ENCODE results near the gene ACOT2.
"Not testable (repeated sequence)": the region's sequence is repeated elsewhere in the genome, so short reads cannot be mapped to it uniquely, and the experiment has no call there.

Gene ACOT2

DNA sequence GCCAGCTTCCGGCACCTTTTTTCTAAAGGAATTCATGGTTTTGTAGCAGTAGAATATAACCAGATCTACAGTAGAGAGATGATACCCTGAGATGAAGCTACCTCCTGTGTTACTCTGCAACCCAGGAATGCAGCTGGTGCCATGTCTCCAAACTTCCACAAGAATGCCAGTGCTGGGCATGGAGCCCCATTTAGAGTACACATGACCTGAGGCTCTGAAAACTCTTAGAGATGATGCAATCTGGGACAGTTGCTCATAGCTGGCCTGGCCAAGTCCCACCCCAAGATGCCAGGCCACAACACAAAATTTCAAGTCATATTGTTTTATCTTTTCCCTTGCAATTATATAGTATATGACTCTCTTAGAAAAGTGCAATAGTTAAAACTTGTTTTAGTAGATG, 23.7 kb upstream of the ACOT2 start:
- not testable (repeated sequence) for H3K9me3 ChIP-seq (ENCODE audit: control insufficient read depth in 1 of 2, low read length in 2 of 2); H3K4me3 ChIP-seq (ENCODE audit: low read depth in 1 of 2, low read length in 2 of 2); H3K36me3 ChIP-seq (ENCODE audit: control insufficient read depth in 1 of 2, insufficient read depth in 2 of 2, low read length in 2 of 2); H3K27me3 ChIP-seq (ENCODE audit: control insufficient read depth in 1 of 2, insufficient read depth in 2 of 2, low read length in 2 of 2); H3K4me1 ChIP-seq (ENCODE audit: control insufficient read depth in 1 of 2, insufficient read depth in 2 of 2, low read length in 2 of 2); H3K27ac ChIP-seq (ENCODE audit: low read depth, low read length); H3K9ac ChIP-seq (ENCODE audit: low read depth in 1 of 2, low read length in 2 of 2)

DNA sequence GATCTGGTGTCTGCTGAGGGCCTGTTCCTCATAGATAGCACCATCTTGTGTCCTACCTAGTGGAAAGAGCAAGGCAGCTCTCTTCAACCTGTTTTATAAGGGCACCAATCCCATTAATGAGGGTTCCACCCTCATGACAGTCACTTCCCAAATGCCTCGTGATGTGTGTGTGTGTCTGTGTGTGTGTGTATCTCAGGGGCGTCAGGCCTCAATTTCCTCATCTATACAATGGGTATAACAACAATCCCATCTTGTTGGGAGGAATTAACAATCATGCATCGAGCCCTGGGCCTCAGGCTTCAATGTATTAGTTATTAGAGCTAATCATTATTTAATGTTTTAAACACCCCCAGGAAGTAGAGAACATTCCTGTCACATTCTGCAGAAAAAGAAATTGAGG, 19.9 kb upstream of the ACOT2 start:
- H3K9me3 ChIP-seq (ENCODE audit: control insufficient read depth in 1 of 2, low read length in 2 of 2); H3K4me3 ChIP-seq (ENCODE audit: low read depth in 1 of 2, low read length in 2 of 2); H3K4me1 ChIP-seq (ENCODE audit: control insufficient read depth in 1 of 2, insufficient read depth in 2 of 2, low read length in 2 of 2); H3K27ac ChIP-seq (ENCODE audit: low read depth, low read length); H3K27me3 ChIP-seq (ENCODE audit: control insufficient read depth in 1 of 2, insufficient read depth in 2 of 2, low read length in 2 of 2); H3K36me3 ChIP-seq (ENCODE audit: control insufficient read depth in 1 of 2, insufficient read depth in 2 of 2, low read length in 2 of 2); H3K9ac ChIP-seq (ENCODE audit: low read depth in 1 of 2, low read length in 2 of 2): not testable (repeated sequence)

DNA sequence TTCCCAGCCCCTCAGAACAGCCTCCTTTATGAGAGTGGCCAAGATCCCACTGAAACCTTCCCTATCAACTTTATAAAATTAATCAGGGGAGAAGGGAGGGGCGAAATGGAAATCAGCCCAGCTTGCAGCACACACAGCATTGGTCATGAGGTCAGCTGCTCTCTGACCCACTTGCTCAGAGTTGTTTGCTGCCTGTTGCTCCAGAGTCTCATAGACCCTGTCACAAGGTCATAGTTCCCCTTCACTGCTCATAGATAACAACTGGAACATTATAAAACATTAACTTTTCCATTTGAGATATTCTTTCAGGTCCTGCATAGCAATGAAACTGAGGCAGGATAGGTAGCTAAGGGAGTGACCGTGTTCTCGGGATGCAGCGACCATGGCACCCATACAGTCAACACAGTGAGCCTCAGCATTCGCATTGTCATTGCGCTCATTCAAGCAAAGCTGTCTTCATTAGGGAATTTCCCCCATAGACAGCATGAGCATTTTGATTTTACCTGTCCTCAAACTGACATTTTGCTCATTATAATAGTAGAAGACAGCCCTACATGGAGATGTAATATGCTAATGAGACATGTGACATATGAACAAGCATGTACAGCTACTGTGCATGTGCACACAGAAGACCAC, 19.0 kb upstream of the ACOT2 start:
- H3K9ac ChIP-seq (ENCODE audit: low read depth in 1 of 2, low read length in 2 of 2); H3K27ac ChIP-seq (ENCODE audit: low read depth, low read length); H3K27me3 ChIP-seq (ENCODE audit: control insufficient read depth in 1 of 2, insufficient read depth in 2 of 2, low read length in 2 of 2); H3K4me1 ChIP-seq (ENCODE audit: control insufficient read depth in 1 of 2, insufficient read depth in 2 of 2, low read length in 2 of 2); H3K4me3 ChIP-seq (ENCODE audit: low read depth in 1 of 2, low read length in 2 of 2); H3K9me3 ChIP-seq (ENCODE audit: control insufficient read depth in 1 of 2, low read length in 2 of 2); H3K36me3 ChIP-seq (ENCODE audit: control insufficient read depth in 1 of 2, insufficient read depth in 2 of 2, low read length in 2 of 2): not testable (repeated sequence)

DNA sequence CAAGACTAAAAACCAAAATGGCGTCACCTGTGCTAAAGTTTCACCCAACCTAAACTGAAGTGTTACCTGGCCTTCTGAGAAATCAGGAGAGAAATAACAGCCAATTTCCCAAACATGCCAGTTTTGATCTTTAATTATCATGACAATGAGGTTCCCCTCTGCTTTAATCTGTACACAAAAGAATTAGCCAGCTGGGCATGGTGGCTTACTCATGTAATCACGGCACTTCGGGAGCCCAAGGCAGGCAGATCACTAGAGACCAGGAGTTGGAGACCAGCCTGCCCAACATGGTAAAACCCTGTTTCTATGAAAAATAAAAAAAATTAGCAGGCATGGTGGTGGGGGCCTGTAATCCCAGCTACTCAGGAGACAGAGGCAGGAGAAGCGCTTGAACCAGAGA, 15.2 kb upstream of the ACOT2 start:
- Histone ChIP-seq H3K9ac (ENCODE audit: low read depth in 1 of 2, low read length in 2 of 2) (no peak overlapping the region), H3K9me3 (ENCODE audit: control insufficient read depth in 1 of 2, low read length in 2 of 2) (no peaks in the 10 kb centered on the region), H3K27ac (ENCODE audit: low read depth, low read length) (no peak overlapping the region), H3K27me3 (ENCODE audit: control insufficient read depth in 1 of 2, insufficient read depth in 2 of 2, low read length in 2 of 2) (no peaks in the 10 kb centered on the region), H3K4me1 (ENCODE audit: control insufficient read depth in 1 of 2, insufficient read depth in 2 of 2, low read length in 2 of 2) (no peaks in the 10 kb centered on the region), H3K4me3 (ENCODE audit: low read depth in 1 of 2, low read length in 2 of 2) (no peak overlapping the region), H3K36me3 (ENCODE audit: control insufficient read depth in 1 of 2, insufficient read depth in 2 of 2, low read length in 2 of 2) (no peaks in the 10 kb centered on the region)

DNA sequence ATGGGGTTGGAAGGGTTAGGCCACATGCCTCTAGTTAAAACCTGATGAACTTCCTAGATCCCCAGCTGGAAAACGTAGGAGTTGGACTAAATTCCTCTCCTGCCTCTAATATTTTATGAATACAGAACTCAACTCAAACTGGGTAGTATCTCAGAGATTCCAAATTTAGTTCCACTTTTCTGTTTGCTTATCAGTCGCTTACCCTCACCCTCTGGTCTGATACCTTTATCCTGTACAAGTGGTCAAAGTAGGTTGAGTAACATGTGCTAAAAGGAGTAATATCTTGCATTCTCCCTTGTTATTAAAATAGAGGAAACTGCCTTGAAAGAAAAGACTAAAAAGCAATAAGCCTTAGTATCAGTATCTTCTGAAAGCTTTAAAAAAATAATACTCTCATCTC, 11.8 kb upstream of the ACOT2 start:
- H3K9me3 ChIP-seq (ENCODE audit: control insufficient read depth in 1 of 2, low read length in 2 of 2); H3K36me3 ChIP-seq (ENCODE audit: control insufficient read depth in 1 of 2, insufficient read depth in 2 of 2, low read length in 2 of 2); H3K4me1 ChIP-seq (ENCODE audit: control insufficient read depth in 1 of 2, insufficient read depth in 2 of 2, low read length in 2 of 2); H3K27me3 ChIP-seq (ENCODE audit: control insufficient read depth in 1 of 2, insufficient read depth in 2 of 2, low read length in 2 of 2); H3K27ac ChIP-seq (ENCODE audit: low read depth, low read length); H3K4me3 ChIP-seq (ENCODE audit: low read depth in 1 of 2, low read length in 2 of 2); H3K9ac ChIP-seq (ENCODE audit: low read depth in 1 of 2, low read length in 2 of 2): not testable (repeated sequence)

DNA sequence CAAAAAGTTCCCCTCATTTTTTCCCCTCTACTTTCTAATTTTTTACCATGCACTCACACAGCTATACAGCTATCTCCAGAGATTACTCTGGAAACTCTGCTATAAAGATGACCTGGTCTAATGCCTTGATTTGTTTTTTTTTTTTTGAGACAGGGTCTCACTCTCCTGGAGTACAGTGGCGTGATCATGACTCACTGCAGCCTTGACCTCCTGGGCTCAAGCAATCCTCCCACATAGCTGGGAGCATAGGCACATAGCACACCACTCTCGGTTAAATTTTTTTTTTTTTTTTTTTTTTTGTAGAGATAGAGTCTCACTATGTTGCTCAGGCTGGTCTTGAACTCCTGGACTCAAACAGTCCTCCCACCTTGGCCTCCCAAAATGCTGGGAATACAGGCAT, 10.8 kb upstream of the ACOT2 start:
- H3K27me3 ChIP-seq (ENCODE audit: control insufficient read depth in 1 of 2, insufficient read depth in 2 of 2, low read length in 2 of 2) = not testable (repeated sequence)

DNA sequence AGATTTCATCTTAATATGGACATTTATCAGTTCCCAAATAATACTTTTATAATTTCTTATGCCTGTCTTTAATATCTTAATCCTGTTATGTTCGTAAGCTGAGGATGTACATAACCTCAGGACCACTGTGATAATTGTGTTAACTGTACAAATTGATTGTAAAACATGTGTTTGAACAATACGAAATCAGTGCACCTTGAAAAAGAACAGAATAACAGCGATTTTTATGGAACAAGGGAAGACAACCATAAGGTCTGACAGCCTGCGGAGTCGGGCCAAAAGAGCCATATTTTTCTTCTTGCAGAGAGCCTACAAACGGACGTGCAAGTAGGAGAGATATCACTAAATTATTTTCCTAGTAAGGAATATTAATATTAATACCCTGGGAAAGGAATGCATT, 6.8 kb upstream of the ACOT2 start:
- not testable (repeated sequence) for H3K27ac ChIP-seq (ENCODE audit: low read depth, low read length); H3K4me3 ChIP-seq (ENCODE audit: low read depth in 1 of 2, low read length in 2 of 2)

More for the DNA sequence above, 10.8 kb upstream of the ACOT2 start:
- not testable (repeated sequence) for H3K4me1 ChIP-seq (ENCODE audit: control insufficient read depth in 1 of 2, insufficient read depth in 2 of 2, low read length in 2 of 2); H3K4me3 ChIP-seq (ENCODE audit: low read depth in 1 of 2, low read length in 2 of 2); H3K36me3 ChIP-seq (ENCODE audit: control insufficient read depth in 1 of 2, insufficient read depth in 2 of 2, low read length in 2 of 2); H3K9me3 ChIP-seq (ENCODE audit: control insufficient read depth in 1 of 2, low read length in 2 of 2); H3K27ac ChIP-seq (ENCODE audit: low read depth, low read length); H3K9ac ChIP-seq (ENCODE audit: low read depth in 1 of 2, low read length in 2 of 2)

DNA sequence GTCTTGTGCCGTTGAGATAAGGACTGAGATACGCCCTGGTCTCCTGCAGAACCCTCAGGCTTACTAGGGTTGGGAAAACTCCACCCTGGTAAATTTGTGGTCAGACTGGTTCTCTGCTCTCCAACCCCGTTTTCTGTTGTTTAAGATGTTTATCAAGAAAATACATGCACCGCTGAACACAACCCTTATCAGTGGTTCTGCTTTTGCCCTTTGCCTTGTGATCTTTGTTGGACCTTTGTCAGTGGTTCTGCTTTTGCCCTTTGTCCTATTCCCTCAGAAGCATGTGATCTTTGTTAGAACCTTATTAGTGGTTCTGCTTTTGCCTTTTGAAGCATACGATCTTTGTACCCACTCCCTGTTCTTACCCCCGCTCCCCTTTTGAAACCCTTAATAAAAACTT, 6.3 kb upstream of the ACOT2 start:
- not testable (repeated sequence) for H3K9ac ChIP-seq (ENCODE audit: low read depth in 1 of 2, low read length in 2 of 2); H3K4me1 ChIP-seq (ENCODE audit: control insufficient read depth in 1 of 2, insufficient read depth in 2 of 2, low read length in 2 of 2); H3K4me3 ChIP-seq (ENCODE audit: low read depth in 1 of 2, low read length in 2 of 2); H3K27ac ChIP-seq (ENCODE audit: low read depth, low read length); H3K9me3 ChIP-seq (ENCODE audit: control insufficient read depth in 1 of 2, low read length in 2 of 2); H3K27me3 ChIP-seq (ENCODE audit: control insufficient read depth in 1 of 2, insufficient read depth in 2 of 2, low read length in 2 of 2); H3K36me3 ChIP-seq (ENCODE audit: control insufficient read depth in 1 of 2, insufficient read depth in 2 of 2, low read length in 2 of 2)

More for the DNA sequence above, 6.8 kb upstream of the ACOT2 start:
- H3K36me3 ChIP-seq (ENCODE audit: control insufficient read depth in 1 of 2, insufficient read depth in 2 of 2, low read length in 2 of 2); H3K4me1 ChIP-seq (ENCODE audit: control insufficient read depth in 1 of 2, insufficient read depth in 2 of 2, low read length in 2 of 2); H3K27me3 ChIP-seq (ENCODE audit: control insufficient read depth in 1 of 2, insufficient read depth in 2 of 2, low read length in 2 of 2); H3K9ac ChIP-seq (ENCODE audit: low read depth in 1 of 2, low read length in 2 of 2); H3K9me3 ChIP-seq (ENCODE audit: control insufficient read depth in 1 of 2, low read length in 2 of 2): not testable (repeated sequence)

DNA sequence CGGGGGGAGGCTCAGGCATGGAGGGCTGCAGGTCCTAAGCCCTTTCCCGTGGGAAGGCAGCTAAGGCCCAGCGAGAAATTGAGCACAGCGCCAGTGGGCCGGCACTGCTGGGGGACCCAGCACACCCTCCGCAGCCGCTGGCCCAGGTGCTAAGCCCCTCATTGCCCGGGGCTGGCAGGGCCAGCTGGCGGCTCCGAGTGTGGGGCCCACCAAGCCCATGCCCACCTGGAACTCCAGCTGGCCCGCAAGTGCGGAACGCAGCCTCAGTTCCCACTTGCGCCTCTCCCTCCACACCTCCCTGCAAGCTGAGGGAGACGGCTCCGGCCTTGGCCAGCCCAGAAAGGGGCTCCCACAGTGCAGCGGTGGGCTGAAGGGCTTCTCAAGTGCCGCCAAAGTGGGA, 2.6 kb upstream of the ACOT2 start:
- H3K9ac ChIP-seq (ENCODE audit: low read depth in 1 of 2, low read length in 2 of 2); H3K27me3 ChIP-seq (ENCODE audit: control insufficient read depth in 1 of 2, insufficient read depth in 2 of 2, low read length in 2 of 2); H3K4me3 ChIP-seq (ENCODE audit: low read depth in 1 of 2, low read length in 2 of 2); H3K9me3 ChIP-seq (ENCODE audit: control insufficient read depth in 1 of 2, low read length in 2 of 2); H3K36me3 ChIP-seq (ENCODE audit: control insufficient read depth in 1 of 2, insufficient read depth in 2 of 2, low read length in 2 of 2); H3K27ac ChIP-seq (ENCODE audit: low read depth, low read length): not testable (repeated sequence)
- peaks cover 15 to 16% of the 10 kb centered on the region in 2 donors for H3K4me1 ChIP-seq (ENCODE audit: control insufficient read depth in 1 of 2, insufficient read depth in 2 of 2, low read length in 2 of 2)

DNA sequence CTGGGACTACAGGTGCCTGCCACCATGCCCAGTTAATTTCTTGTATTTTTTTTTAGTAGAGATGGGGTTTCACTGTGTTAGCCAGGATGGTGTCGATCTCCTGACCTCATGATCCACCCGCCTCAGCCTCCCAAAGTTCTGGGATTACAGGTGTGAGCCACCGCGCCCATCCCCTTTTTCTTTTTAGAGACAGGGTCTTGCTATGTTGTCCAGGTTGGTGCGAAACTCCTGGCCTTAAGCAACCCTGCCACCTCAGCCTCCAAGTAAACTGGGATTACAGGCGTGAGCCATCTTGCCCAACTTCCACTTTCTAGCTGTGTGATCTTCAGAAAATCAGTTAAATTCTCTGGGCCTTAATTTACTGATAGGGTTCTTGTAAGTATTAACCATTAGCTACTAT, 2.1 kb upstream of the ACOT2 start:
- not testable (repeated sequence) for H3K4me3 ChIP-seq (ENCODE audit: low read depth in 1 of 2, low read length in 2 of 2); H3K36me3 ChIP-seq (ENCODE audit: control insufficient read depth in 1 of 2, insufficient read depth in 2 of 2, low read length in 2 of 2)

DNA sequence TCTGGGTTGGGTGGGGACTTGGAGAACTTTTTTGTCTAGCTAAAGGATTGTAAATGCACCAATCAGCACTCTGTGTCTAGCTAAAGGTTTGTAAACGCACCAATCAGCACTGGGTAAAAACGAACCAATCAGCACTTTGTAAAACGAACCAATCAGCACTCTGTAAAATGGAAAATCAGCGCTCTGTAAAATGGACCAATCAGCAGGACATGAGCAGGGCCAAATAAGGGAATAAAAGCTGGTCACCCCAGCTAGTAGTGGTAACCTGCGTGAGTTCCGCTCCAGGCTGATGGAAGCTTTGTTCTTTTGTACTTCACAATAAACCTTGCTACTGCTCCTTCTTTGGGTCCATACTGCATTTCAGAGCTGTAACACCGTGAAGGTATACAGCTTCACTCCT, 1.7 kb upstream of the ACOT2 start:
- Histone ChIP-seq H3K9me3 (ENCODE audit: control insufficient read depth in 1 of 2, low read length in 2 of 2) (no peaks in the 10 kb centered on the region), H3K27ac (ENCODE audit: low read depth, low read length) (no peak overlapping the region), H3K4me1 (ENCODE audit: control insufficient read depth in 1 of 2, insufficient read depth in 2 of 2, low read length in 2 of 2) (peaks cover 15 to 16% of the 10 kb centered on the region in 2 donors), H3K36me3 (ENCODE audit: control insufficient read depth in 1 of 2, insufficient read depth in 2 of 2, low read length in 2 of 2) (no peaks in the 10 kb centered on the region), H3K27me3 (ENCODE audit: control insufficient read depth in 1 of 2, insufficient read depth in 2 of 2, low read length in 2 of 2) (no peaks in the 10 kb centered on the region), H3K4me3 (ENCODE audit: low read depth in 1 of 2, low read length in 2 of 2) (peak overlapping the region; percentile 69 to 78), H3K9ac (ENCODE audit: low read depth in 1 of 2, low read length in 2 of 2) (no peak overlapping the region)

More for the DNA sequence above, 2.1 kb upstream of the ACOT2 start:
- H3K27me3 ChIP-seq (ENCODE audit: control insufficient read depth in 1 of 2, insufficient read depth in 2 of 2, low read length in 2 of 2); H3K9ac ChIP-seq (ENCODE audit: low read depth in 1 of 2, low read length in 2 of 2); H3K27ac ChIP-seq (ENCODE audit: low read depth, low read length); H3K9me3 ChIP-seq (ENCODE audit: control insufficient read depth in 1 of 2, low read length in 2 of 2): not testable (repeated sequence)
- peaks cover 15 to 16% of the 10 kb centered on the region in 2 donors for H3K4me1 ChIP-seq (ENCODE audit: control insufficient read depth in 1 of 2, insufficient read depth in 2 of 2, low read length in 2 of 2)

Measured in duodenal mucosa (tissue), 2 donors.